Stimulated activated CD8-positive, alpha-beta memory T cell treated with anti-CD3 and anti-CD28 coated beads, Interleukin-2, amount 100 ng/mL, for 48 hours (primary cell): ENCODE data around the gene UGT1A8.

Experiments used
- DNase-seq, 2 donors: peaks; one replicate each; pipeline ENCODE4 v3.0.0-alpha.2; 2020; ENCODE audit warnings: low read depth in 2 of 2

UGT1A8 gene

DNA sequence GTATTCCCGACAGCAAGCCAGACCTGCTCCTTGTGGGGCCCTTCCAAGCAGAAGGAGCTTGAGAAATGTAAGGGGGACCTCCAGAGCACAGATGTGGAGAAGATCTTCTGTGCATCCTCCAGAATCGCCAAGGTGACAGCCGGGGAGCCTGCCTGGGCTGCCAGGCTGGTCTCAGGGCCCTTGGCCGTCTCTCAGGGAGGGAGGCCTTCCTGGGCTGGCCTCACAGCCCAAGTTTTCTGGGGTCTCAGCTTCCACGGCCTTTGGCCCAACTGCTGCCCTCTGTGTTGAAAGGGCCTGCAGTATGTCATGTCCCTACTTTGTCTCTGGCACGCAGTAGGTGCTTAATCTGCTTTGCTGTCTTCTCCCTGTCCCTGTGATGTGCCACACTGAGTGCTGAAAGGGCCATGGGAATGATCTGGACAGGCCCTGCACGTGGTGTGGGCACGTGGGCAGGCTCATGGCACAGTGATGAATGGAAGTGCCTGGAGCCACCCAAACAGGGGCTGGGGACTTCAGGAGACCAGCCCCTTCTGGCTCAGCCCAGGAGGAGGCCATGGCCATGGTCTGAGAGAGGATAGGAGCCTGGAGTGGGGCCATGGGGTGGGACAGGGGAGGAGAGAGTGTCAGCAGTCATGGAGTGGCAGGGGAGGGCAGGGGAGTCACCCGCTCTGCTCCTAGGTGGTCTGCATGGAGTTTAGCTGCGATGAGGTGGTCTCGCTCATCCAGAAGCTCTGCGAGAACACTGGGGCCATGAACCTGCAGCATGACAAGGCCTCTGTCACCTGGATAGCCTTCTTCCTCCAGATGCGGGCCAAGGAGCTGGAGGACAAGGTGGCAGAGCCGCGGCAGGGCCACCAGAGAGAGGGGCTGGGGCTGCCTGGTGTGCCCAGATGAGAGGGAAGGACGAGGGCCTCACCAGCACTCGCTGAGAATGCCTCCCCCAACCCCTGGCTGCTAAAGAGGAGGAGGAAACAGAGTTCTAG lies 201.5 kb downstream of the UGT1A8 start:
- DNase-seq, result no peak

DNA sequence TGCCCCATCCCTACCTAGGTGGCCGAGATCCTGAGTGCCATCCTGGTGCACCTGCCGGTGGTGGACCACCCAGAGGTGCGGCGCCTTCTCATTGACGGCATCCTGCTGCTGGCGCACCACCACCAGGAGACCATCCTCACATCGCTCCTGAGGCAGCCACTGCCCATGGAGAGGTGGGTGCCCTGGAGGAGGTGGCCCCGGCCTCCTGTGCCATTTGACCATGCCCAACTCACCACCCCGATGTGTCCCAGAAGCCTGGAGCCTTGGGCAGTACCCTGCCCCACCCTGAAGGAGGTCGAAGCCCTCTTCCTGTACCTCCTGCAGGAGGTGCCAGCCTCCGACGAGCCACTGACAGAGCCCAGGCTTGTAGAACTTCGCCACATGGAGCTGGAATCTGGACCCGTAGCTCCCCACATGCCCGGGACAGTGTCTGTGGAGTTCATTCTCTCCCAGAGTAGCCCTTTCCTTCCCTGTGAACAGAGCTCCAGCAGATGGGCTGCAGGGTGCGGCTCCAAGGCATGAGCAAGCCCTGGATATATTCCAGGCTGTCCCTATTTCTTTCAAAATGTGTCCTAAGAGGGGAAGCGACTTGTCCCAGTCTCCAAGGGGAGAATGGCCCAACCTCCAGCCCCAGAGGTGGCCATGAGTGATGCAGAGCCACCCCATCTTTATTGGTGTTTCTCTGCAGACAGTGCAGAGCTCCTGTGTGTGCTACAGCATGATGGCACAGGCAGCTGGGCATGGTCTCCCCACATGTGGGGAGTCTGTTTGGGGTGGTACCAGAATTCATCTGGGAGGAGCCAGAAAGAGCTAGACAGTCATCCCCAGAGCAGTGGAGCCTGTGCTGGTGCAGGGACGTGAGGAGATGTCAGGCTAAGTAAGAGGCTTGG lies 202.7 kb downstream of the UGT1A8 start:
- no peak for DNase-seq

DNA sequence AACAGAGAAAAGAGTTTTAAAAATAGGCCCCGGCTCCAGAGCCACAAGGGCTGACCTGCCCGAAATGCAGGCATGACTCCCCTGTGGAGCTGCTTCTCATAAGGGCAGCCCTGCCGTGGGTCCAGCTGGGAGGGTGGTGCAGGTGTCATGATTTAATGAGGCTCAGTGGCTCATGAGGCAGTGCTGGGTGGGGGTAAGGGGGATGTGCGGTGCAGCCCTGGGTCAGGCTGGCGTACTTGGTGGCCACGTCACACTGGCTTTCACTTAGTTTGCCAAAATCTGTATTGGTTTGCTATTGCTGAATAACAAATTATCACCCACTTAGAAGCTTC lies 203.3 kb downstream of the UGT1A8 start:
- no peak for DNase-seq

DNA sequence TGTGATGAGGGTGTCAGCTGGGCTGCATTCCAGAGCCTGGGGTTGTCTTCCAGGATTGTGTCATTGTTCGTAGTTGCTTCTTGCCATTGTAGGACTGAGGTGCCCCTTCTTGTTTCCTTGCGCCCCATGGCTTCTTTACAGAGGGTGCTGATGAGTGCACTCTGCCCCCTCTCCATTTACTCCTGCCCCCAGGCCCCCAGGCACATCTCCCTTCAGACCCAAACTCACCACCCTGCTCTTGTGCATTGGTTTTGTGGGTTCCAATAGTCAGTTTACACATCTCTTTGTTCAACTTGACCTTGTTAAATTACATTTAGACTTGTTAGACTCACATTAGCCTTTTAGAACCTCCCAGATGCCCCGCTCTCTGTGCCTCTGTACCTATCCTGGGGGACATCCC lies 203.8 kb downstream of the UGT1A8 start:
- DNase-seq, result no peak

DNA sequence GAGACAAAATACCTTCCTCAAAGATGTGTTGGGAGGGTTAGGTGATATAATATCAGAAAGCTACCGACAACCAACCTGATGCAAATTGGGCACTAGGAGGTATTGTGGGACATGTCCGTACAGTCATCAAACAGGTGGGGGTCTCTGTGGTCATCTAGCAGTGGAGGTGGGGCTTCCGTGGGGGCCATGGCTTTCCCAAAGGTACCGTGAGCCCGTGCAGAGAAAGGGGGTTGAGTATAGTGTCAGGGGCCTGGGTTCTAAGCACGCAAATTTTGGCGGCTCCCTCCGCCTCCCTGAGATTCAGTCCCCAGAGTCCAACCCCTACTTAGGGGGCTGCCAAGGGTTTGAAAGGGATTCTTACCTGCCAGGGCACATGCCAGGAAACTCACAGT lies 204.3 kb downstream of the UGT1A8 start:
- DNase-seq, result no peak

DNA sequence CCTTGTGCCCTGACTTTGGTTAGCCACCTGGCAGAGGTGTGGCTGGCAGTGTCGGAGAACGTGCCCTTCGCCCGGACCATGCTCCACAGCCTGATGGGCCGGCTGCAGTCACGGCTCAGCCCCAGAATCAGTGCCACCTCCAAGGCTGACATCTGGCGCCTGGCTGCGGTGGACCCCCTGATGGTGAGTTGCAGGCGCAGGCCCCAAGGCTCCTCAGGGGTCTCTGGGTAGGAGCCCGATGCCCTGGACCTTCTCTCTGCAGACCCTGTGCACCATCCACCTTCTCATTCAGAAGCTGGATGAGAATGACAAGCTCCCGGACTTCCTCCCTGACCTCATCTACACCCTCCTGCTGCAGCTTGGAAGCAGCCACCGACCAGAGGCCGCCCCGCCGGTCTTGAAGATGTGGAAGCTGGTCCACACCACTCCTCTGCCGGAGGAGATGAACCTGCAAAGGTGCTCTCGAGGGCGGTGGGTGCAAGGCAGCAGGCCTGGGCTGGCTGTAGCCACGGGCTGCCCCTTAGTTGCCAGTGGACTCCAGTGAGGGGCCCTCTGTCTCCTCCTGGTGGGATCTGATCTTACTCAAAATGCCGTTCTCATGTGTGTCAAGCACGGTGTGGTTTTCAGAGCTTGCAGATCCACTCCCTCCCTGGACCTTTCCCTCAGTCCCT lies 204.8 kb downstream of the UGT1A8 start:
- DNase-seq, result no peak
